Cortex of kidney (tissue), 1 donor: ENCODE results near the gene FIS1.
A peak's percentile ranks its signal among the peaks of the same experiment; 100 is the strongest.
"Not testable (repeated sequence)": the region's sequence is repeated elsewhere in the genome, so short reads cannot be mapped to it uniquely, and the experiment has no call there.

Source experiments
- DNase-seq: peaks from one replicate; lab custom pipeline; 2025; lab: John Stamatoyannopoulos, UW

The FIS1 gene

DNA sequence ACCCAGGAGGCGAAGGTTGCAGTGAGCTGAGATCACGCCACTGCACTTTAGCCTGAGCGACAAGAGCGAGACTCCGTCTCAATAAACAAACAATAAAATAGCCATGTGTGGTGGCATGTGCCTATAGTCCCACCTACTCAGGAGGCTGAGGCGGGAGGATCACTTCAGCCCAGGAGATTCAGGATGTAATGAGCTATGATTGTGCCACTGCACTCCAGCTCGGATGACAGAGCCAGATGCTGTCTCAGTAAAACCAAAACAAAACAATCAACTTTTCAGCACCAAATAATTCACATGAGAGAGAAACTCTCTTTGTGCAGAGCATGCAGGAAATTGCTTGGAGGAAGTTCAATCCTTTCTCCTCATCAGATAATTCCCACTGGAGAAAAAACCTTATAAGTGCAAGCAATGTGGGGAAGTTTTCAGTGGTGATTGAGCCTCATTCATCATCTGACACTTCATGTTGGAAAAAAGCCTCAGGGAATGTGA lies 13.4 kb upstream of the FIS1 start:
- DNase-seq = no peak

DNA sequence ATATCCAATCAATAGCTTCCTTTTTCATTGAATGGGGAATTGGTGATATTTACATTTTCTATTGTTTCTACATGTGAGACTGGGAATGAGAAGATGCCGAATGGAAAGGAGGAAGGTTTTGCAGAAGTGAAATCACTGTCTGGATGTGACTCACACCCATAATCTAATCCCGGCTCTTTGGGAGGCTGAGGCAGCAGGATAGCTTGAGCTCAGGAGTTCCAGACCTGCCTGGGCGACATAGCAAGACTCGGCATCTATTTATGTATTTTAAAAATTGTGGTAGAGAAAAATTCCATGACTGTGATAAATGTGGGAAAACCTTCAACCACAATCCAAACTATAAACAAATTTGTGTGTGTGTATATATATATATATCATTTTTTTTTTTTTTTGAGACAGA lies 10.9 kb upstream of the FIS1 start:
- no peak for DNase-seq

DNA sequence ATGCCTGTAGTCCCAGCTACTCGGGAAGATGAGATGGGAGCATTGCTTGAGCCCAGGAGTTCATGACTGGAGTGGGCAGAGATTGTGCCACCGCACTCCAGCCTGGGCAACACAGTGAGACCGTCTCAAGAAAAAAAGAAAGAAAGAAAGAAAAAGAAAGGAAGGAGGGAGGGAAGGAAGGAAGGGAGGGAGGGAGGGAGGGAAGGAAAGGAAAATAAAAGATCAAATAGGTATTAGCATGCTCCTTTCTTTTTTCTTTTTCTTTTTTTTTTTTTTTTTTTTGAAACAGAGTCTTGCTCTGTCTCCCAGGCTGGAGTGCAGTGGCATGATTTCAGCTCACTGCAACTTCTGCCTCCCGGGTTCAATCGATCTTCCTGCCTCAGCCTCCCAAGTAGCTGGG lies 8.3 kb upstream of the FIS1 start:
- DNase-seq = not testable (repeated sequence)

DNA sequence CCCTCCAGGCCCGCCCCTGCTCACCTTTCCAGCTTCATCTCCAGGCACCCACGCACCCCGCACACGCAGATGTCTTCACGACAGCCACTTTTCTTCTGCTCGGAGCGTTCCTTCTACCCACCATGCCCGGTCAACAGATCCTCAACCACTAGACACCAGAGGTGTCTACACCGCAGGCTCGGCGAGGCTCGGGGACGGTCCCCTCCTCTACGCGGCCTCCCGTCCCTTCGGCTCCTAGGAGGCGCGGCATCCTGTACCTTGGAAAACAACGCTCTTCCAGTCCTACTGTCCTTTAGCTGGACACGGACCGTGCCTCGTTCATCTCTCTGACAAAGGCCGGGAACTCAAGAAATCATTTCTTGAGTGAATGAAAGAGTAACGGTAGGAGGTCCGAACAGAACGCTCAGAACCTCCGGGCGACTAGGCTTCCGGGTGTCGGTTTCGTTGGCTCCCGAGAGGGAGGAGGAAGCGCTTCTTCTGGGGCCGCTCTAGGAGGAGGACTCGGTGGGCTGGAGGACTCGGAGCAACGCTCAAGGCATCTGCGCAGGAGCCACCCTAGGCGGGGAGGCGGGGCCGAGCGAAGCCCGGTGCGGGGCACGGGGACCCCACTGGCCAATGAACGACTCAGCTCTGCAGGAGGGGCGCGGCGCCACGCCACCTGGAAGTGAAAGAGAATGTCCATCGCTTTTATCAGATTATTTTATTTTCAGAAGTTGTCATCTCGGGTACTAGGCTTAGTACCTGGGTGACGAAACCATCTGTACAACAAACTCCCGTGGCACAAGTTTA lies 7.2 kb upstream of the FIS1 start:
- DNase-seq = peak; percentile 74

DNA sequence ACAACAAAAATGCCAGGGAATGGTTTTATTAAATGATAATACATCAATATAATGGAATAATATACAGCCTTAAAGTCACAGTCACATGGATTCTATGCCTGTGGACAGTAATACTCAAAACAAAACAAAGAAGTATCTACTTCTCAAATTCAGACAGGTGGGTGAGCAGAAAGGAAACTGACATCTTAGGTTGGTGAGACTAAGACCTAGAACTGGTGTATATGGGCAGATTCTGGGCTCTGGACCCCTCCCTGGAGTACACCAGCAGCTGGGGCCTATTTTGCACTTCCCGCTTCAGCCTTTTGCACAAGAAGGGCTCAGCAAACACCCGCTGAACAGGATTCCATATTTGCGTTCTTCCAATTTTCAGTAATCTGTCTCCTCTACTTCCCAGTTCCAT lies 5.4 kb upstream of the FIS1 start:
- DNase-seq = no peak

DNA sequence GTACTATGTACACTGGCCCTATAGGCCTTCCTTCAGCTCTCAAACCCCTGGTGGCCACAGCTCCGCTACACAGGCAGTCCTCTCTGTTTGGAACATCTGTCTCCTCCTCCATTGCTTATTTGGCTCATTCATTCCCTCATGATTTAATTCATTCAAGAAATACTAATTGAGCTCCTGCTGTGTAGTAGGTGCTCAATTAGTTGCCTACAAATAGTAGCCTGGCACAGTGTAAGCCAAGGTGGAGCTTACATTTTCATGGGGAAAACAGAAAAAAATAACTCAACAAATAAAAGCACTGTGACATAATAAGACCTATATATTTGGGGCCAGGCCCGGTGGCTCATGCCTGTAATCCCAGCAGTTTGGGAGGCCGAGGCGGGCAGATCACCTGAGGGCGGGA lies 3.4 kb upstream of the FIS1 start:
- no peak for DNase-seq

DNA sequence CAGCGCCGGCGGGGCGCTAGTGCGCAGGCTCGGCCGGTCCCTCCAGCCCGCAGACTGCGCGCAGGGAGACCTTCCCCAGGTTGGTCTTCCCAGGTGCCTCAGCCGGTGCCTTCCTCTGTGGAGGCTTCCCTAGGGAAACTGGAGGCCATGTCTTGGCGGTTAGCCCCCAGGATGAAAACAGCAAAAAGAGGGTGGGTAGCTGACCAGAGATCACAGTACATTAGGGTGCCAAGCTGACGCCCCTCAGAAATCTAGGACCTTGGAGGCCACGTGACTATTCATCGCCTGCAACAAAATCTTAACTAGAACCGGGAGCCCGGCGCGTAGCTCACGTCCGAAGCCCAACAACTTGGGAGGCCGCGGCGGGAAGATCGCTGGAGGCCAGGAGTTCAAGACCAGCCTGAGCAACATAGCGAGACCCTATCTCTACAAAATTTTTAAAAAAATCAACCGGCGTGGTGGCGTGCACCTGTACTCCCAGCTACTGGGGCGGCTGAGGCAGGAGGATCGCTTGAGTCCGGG lies 327 bp upstream of the FIS1 start:
- DNase-seq = no peak

DNA sequence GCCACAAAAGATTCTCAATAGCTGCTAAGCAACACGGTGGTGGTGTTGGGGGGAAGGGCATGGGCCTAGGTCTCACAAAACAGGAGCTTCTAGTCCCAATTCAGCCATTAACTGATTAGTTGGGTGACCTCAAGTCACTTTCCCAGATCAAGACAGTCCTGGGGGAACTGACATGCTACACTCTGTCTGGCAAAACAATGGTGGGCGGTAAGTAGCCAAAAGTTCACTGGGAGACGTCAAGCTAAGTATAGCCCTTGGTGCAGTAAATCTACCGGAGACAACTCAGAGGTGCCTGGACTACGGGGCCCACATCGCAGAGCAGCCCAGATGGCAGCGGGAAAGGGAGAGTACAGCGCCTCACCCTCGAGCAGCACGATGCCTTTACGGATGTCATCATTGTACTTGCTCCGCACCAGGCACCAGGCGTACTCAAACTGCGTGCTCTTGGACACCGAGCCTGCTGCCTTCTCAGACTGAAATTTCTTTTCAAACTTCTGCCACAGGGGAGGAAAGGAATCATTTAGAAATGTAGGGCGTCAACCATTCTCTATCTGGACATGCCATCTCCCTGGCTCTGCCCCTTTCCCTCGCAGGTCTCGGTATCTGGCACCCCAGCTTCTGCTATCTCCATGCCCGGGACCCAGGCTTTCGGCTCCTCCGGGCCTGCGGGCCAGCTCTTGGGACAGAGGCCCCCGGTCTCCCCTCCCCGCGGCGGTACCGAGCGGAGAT lies 1.1 kb downstream of the FIS1 start:
- DNase-seq = no peak

DNA sequence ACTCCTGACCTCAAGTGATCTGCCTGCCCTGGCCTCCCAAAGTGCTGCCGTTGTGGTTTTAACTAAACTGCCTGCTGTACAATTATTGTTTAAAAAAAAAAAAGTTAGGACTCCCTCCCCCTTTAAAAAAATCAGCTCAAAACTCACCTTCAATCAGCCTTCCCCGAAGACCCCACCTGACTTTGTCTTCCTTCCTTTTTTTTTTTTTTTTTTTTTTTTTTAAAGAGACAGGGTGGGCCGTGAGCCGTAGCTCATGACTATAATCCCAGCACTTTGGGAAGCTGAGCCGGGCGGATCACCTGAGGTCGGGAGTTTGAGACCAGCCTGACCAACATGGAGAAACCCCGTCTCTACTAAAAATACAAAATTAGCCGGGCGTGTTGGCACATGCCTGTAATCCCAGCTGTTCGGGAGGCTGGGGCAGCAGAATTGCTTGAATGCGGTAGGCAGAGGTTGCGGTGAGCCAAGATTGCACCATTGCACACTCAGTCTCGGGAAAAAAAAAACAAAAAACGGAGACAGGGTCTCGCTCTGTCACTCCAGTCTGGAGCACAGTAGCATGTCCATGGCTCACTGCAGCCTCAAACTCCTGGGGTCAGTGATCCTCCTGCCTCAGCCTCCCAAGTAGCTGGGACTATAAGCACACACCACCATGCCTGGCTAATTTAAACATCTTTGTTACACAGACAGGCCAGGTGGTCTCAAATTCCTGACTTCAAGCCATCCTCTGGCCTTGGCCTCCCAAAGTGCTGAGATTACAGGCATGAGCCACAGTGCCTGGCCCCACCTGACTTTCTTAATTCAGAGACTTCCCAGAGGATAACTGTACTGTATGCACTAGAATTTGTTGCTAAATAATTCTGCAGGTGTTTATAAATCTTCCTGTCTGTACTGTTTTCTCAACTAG lies 3.2 kb downstream of the FIS1 start:
- DNase-seq = no peak

DNA sequence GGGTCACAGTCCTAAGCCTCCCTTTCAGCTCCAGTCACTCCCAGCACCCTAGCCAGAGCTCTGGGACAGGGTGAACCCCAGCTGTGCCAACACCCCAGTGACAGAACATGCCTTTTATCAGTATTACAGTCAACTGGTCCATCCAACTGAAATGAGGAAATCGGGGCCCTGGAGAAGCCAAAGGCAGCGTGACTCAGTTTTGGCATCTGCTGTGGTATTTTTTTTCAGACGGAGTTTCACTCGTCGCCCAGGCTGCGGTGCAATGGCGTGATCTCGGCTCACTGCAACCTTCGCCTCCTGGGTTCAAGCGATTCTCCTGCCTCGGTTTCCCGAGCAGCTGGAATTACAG lies 3.9 kb downstream of the FIS1 start:
- DNase-seq = no peak

DNA sequence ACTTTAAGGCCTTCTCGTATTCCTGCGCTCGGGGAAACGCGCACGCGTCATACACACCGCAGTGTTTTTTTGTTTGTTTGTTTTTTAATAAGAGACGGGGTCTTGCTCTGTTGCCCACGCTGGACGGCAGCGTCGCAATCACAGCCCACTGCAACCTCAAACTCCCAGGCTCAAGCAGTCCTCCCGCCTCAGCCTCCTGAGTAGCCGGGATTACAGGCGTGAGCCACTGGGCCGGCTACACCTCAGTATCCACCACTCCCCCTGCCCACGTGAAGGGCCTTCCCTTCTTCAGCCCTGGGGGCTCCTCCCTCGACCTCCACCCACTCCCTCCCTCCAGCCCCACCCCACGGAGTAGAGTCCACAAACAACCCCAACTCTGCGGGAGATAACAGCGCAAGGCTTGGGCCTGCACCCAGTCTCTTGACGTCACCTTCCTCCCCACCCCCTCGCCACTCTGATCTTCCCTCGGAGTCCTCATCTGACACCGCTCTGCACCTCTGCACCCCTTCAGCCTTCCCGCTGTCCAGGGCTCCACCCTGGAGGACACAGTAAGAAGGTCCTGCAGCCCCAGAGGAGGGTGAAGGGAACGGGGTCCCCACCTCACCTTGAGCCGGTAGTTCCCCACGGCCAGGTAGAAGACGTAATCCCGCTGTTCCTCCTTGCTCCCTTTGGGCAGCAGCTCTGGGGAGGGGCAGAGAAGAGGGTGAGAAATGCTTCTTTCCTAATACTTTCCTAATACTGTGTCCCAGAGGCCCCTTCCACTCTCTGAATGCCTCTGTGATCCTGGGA lies 4.5 kb downstream of the FIS1 start:
- DNase-seq = no peak

DNA sequence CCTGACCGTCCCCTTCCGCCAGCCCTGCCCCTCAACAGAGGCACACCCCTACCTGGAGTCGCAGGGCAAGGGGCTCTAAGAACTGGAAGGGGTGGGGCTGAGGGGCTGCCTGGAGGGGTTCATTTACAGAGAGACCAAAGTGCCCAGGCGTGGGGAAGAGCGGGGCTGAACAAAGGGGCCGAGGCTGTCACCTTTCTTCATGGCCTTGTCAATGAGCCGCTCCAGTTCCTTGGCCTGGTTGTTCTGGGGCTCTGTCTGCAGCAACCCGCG lies 5.0 kb downstream of the FIS1 start:
- no peak for DNase-seq

DNA sequence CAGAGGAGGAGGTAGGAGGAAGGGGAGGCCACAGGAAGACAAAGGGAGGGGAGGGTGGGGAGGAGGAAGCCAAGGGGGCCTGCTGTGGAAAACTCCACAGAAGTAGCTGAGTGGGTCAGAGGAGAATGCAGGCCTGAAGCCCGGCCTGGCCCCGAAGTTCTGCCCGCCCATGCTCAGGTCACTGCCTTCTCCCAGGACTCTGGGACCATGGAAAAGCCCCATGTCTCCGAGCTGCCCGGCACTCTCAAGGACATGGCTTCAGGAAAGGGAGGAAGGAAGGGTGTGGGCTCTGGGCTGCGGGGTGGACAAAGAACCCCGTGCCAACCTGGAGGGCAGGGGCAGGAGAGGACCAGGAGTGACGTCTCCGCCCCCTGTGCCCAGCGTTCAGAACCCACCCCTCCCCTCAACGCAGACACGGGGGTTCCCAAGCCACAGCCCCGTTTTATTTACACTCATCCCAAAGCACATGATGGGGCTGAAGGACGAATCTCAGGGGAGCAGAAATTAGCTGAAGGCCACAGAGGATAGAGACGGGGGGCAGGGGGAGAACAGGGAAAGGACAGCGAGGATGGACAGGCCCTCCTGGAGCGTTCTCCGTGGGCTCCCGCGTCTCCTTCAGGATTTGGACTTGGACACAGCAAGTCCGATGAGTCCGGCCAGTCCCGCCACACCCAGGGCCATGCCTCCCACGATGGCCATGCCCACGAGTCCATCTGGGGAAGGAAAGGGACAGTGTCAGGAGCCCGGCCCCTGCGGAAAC lies 5.5 kb downstream of the FIS1 start:
- no peak for DNase-seq

DNA sequence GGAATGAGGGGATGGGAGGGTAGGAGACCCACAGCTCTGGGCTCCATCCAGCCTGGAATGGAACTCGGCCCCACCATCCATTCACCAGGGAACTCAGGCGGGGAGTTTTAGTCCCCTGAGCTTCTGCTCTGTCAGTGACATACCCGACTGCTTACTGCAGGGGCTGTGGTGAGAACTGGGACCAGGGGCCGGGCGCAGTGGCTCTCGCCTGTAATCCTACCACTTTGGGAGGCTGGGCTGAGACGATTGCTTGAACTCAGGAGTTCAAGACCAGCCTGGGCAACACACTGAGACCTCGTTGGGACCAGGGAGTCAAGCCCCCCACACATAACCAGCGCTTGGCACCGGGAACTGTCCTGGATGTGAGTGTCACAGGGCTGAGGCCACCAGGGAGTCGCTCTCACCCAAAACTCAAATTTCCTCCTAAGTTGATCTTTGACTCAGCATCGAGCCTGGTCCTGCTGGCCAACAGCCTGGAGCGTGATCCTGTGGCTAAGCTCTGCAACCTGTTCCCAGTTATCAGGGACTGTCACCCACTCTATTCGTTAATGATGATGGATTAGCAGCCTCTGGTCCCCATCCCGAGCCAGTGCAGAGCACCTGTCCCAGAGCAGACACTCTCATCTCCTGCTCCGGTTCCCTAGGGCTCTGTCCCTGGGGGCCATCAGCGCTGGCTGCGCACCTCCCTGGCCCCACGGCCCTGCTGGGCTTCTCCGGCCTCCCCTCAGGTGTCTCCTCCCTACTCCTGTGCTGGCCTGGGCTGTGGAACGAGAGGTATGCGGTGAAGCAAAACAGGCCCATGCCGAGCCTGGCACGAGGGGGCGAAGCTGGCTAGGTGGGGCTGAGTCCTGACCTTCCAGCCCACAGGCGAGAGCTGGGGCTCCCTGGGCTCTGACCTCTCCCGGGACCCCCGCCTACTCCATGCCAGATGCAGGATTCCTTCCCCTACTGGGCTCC lies 6.4 kb downstream of the FIS1 start:
- no peak for DNase-seq

DNA sequence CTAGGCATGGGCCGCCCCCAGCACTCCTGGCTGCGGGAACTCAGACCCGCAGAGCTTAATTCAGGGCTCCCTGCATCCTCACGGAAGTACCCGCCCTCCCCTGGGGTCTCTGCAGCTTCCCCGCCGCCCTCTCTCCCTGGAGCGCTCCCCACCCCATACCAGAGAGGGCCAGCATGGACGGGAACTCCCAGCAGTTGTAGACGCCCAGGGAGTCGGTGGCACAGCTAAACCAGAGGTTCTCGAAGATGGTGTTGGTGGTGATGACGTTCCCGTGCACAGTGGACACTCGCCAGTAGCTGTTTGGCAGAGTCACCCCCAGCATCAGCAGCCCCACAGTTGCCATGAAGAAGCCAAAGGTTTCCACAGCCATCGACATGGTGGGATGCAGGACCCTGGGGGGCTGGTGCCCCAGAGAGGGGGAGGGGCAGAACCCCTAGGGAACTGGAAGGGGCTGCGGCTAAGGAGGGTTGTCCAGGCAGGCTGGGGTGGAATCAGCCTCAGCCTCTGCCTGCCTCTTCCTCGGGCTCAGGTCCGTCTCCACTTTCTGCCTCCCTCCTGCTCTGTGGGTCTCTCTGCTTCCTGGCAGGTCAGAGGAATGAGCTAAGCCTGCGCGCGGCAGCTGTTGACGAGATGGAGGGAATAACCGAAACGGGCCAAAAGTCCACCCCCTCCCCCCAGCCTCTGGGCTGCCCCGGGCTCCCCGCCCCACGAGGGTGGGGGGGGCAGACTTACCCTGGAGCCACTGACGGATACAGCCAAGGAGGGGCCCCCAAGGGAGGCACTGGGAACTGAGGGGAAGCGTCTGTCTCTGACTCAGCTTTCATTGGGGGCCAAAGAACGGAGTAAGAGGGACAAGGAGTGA lies 7.4 kb downstream of the FIS1 start, which contains the start of gene CLDN15:
CLDN15 (minus strand) TSS at position 597 of the 862 bp plus-strand sequence; CDS start at position 376, 221 bp downstream.
- DNase-seq = no peak

DNA sequence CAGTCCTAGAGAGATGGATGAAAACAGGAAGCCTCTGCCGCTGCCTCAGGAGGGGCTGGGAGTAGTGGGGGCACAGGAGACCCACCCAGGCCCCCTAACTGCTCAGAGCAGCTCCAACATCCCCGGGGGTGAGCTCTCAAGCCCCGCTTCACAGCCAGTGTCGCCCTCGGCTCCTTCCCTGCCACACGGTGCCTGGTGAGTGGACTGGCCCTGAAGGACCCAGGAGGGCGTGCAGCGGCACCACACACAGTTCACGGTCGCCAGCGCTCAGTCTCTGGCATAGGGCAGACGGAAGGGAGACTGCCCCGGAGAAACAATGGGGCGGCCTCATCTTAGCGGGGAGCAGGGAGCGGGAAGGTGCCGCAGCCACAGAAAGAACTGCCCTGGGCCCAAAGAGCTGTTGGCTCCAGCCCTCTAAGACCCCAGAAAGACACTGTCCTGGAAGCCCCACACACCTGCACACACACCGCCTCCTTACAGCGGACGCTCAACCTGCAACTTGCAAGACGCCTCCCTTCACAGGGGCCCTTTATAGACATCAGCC lies 8.5 kb downstream of the FIS1 start:
- no peak for DNase-seq

DNA sequence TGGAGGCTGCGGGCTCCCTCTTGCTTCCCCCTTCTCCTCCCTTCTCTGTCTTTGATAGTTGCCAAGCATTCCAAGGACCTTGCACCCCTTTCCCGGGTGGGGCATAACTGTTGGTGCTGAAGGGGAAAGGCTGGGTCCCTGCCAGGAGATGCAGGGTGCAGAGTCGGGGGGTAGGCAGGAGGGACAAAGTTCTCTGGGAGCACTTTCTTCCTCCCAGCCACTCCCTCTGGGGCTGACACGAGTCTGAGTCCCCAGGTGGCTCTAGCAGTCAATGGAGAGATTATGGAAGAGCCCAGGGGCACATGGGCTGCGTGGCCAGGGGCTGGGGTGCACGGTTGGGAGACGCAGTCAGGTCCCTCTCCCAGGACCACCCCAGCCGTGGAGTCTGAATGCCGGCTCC lies 9.4 kb downstream of the FIS1 start:
- no peak for DNase-seq

DNA sequence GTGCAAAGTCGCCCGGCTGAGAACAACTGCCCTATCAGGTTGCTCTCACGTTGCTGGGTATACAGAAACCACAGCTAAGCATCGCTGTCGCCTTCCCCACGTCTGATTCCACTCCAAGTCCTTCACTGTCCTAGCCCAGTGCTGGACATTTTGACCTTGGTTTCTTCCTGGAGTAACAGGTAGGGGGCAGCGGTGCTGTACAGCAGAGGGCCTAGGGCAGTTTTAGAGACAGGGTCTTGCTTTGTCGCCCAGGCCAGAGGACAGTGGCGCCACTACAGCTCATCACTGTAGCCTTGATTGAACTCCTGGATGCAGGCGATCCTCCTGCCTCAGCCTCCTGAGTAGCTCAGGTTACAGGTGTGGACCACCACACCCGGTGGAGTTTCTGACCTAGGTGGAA lies 9.8 kb downstream of the FIS1 start:
- no peak for DNase-seq
